Tibial nerve (tissue), 4 donors: ENCODE data around the gene GJB4. TPM values are rescaled to one million over a fixed set of nuclear protein-coding genes. Genes with fewer than 3 reads are reported as not detected.

Experiments used
- DNase-seq, 2 donors: peaks; one replicate each; pipeline ENCODE4 v3.0.0-alpha.2; 2019; ENCODE audit warnings: low spot score in 2 of 2
- H3K27ac ChIP-seq, 4 donors: fragments of 200-600 bp; sonication (generic) in 3 of 4; one replicate each; pipeline ENCODE4 v1.5.1; 2017 to 2019; ENCODE audit warnings: mild to moderate bottlenecking in 1 of 4
- H3K27me3 ChIP-seq, 2 donors: fragments of 200-600 bp; sonication (generic) in 1 of 2; one replicate each; pipeline versions ENCODE4 v1.5.1 to v1.6.0; 2017 to 2019
- H3K36me3 ChIP-seq, 3 donors: fragments of 200-600 bp; sonication (generic); one replicate each; pipeline ENCODE4 v1.5.1; 2018 to 2019
- H3K4me1 ChIP-seq, 4 donors: fragments of 200-600 bp; sonication (generic) in 3 of 4; one replicate each; pipeline ENCODE4 v1.5.1; 2017 to 2019
- H3K4me3 ChIP-seq, 4 donors: fragments of 200-600 bp; sonication (generic) in 3 of 4; one replicate each; pipeline ENCODE4 v1.5.1; 2017 to 2019; ENCODE audit warnings: mild to moderate bottlenecking in 1 of 4, moderate library complexity in 1 of 4
- H3K9me3 ChIP-seq, 4 donors: fragments of 200-600 bp; sonication (generic) in 3 of 4; one replicate each; pipeline ENCODE4 v1.5.1; 2017 to 2019
- CTCF ChIP-seq, 5 experiments: fragments of 200-600 bp in 3 of 5; fragments of 450-650 bp in 2 of 5; sonication (generic) in 3 of 5; IDR thresholded peaks; one replicate each; pipeline ENCODE4 v1.5.1; 2016 to 2019; ENCODE audit warnings: antibody characterized with exemption in 5 of 5, mild to moderate bottlenecking in 3 of 5, moderate library complexity in 2 of 5
- EP300 ChIP-seq, 2 donors: sonication (generic); formaldehyde crosslinking; IDR thresholded peaks; one replicate each; pipeline ENCODE4 v1.6.1; 2017; ENCODE audit warnings: antibody characterized with exemption in 2 of 2, mild to moderate bottlenecking in 1 of 2
- POLR2A ChIP-seq, 2 donors: fragments of 450-650 bp; IDR thresholded peaks; one replicate each; pipeline ENCODE4 v1.6.1; 2017; ENCODE audit warnings: antibody characterized with exemption in 2 of 2, mild to moderate bottlenecking in 2 of 2, moderate library complexity in 2 of 2
- WGBS, 2 donors: methylation state at CpG; one replicate each; pipeline ENCODE4 v1.1.5; 2018; 5-methylcytosine and 5-hydroxymethylcytosine counted together
- total RNA-seq, 4 donors: library from RNA; depleted of rRNA; stranded (reverse); fragments of >200 nt; gene quantifications; one replicate each; pipeline ENCODE4 v1.1.0, GENCODE V29; 2016

GJB4 gene
- total RNA-seq, 4 donors from 2014 or later, result not detected

- WGBS, 2 donors, result 87 to 90% methylated on average over 13 of the region's 13 CpGs
- no peak for TF ChIP-seq EP300 (IDR thresholded peaks at IDR 0.05)
- TF ChIP-seq CTCF (IDR thresholded peaks at IDR 0.05), result no peak
- TF ChIP-seq POLR2A (IDR thresholded peaks at IDR 0.05), result no peak
- Histone ChIP-seq H3K36me3 (no peaks in the 10 kb centered on the region), H3K4me3 (no peak overlapping the region), H3K9me3 (peaks cover 0 to 3% (median 0%) of the 10 kb centered on the region in 4 donors), H3K27me3 (no peaks in the 10 kb centered on the region), H3K4me1 (no peaks in the 10 kb centered on the region), H3K27ac (no peak overlapping the region)
- no peak for DNase-seq
Observed at GRCh38 chr1:34761776-34762307, 2.3 kb downstream of the GJB4 start.

GRCh38 chr1:34762474-34763141 lies 3.1 kb downstream of the GJB4 start:
- Histone ChIP-seq H3K4me1 (no peaks in the 10 kb centered on the region), H3K27me3 (no peaks in the 10 kb centered on the region), H3K36me3 (no peaks in the 10 kb centered on the region), H3K9me3 (peaks cover 0 to 3% (median 0%) of the 10 kb centered on the region in 4 donors), H3K4me3 (no peak overlapping the region), H3K27ac (no peak overlapping the region)
- TF ChIP-seq POLR2A (IDR thresholded peaks at IDR 0.05), result no peak
- no peak for TF ChIP-seq CTCF (IDR thresholded peaks at IDR 0.05)
- TF ChIP-seq EP300 (IDR thresholded peaks at IDR 0.05), result no peak
- DNase-seq, result no peak
- WGBS, 2 donors, result 57 to 66% methylated on average over 7 of the region's 7 CpGs

GRCh38 chr1:34763142-34763781 lies 3.7 kb downstream of the GJB4 start:
- Histone ChIP-seq H3K4me1 (no peaks in the 10 kb centered on the region), H3K4me3 (no peak overlapping the region), H3K36me3 (no peaks in the 10 kb centered on the region), H3K27ac (no peak overlapping the region), H3K27me3 (no peaks in the 10 kb centered on the region), H3K9me3 (peaks cover 0 to 3% (median 0%) of the 10 kb centered on the region in 4 donors)
- DNase-seq, result no peak
- 50 to 53% methylated on average over 8 of the region's 8 CpGs for WGBS, 2 donors
- TF ChIP-seq EP300 (IDR thresholded peaks at IDR 0.05), result no peak
- no peak for TF ChIP-seq CTCF (IDR thresholded peaks at IDR 0.05)
- TF ChIP-seq POLR2A (IDR thresholded peaks at IDR 0.05), result no peak

GRCh38 chr1:34768856-34769255 lies 9.3 kb downstream of the GJB4 start:
- WGBS, 2 donors, result 46 to 52% methylated on average over 3 of the region's 3 CpGs

More at GRCh38 chr1:34768856-34769255, 9.3 kb downstream of the GJB4 start:
- Histone ChIP-seq H3K27me3 (no peaks in the 10 kb centered on the region), H3K27ac (no peak overlapping the region), H3K4me3 (no peak overlapping the region), H3K9me3 (peaks cover 0 to 3% (median 0%) of the 10 kb centered on the region in 4 donors), H3K36me3 (no peaks in the 10 kb centered on the region), H3K4me1 (no peaks in the 10 kb centered on the region)
- no peak for DNase-seq
- TF ChIP-seq CTCF (IDR thresholded peaks at IDR 0.05) (no peak), POLR2A (IDR thresholded peaks at IDR 0.05) (no peak), EP300 (IDR thresholded peaks at IDR 0.05) (no peak)
